Adrenal gland (tissue), 5 donors: ENCODE measurements around the gene DPP10.
"Not testable (repeated sequence)": the region's sequence is repeated elsewhere in the genome, so short reads cannot be mapped to it uniquely, and the experiment has no call there.

Experiments
- CTCF ChIP-seq, 6 experiments: fragments of 450-650 bp in 4 of 6; fragments of 200-600 bp in 2 of 6; sonication (generic) in 1 of 6; IDR thresholded peaks; 1 replicate in 5 of 6; 2 replicates in 1 of 6; pipeline versions ENCODE4 v1.5.1 to v1.8.0; 2016 to 2021; ENCODE audit warnings: antibody characterized with exemption in 6 of 6, mild to moderate bottlenecking in 2 of 6, moderate library complexity in 1 of 6
- POLR2A ChIP-seq, 2 donors: fragments of 450-650 bp; IDR thresholded peaks; one replicate each; pipeline ENCODE4 v1.6.1; 2017; ENCODE audit warnings: antibody characterized with exemption in 2 of 2, mild to moderate bottlenecking in 2 of 2, moderate library complexity in 1 of 2
- donor health status: DM: no; HTN: no; CAD: no.

GRCh38 chr2:114748175-114748574, 305.7 kb downstream of the DPP10 start:
- not testable (repeated sequence) for TF ChIP-seq CTCF, POLR2A (IDR thresholded peaks at IDR 0.05)
